HepG2 (cell line): ENCODE results near the gene RNF40. TPM values are rescaled to one million over a fixed set of nuclear protein-coding genes. Genes with fewer than 3 reads are reported as not detected.

Experiments used
- ARID3A ChIP-seq: IDR thresholded peaks from 2 replicates; pipeline ENCODE4 v1.6.1; 2012; ENCODE audit warnings: low read depth, low read length, improper control_type of control experiment
- ISL2 ChIP-seq: sonication (generic); formaldehyde crosslinking; IDR thresholded peaks from 2 replicates; pipeline ENCODE4 v1.5.0; 2020; ENCODE audit warnings: missing genetic modification reagents
- MBD4 ChIP-seq: IDR thresholded peaks from 2 replicates; pipeline ENCODE4 v1.6.1; 2012; ENCODE audit warnings: low read length, inconsistent platforms, borderline replicate concordance
- MYPOP ChIP-seq: sonication (generic); formaldehyde crosslinking; IDR thresholded peaks from 2 replicates; pipeline ENCODE4 v1.8.1; 2023; ENCODE audit warnings: mild to moderate bottlenecking, moderate library complexity, missing genetic modification reagents
- NFYB ChIP-seq: sonication (generic); formaldehyde crosslinking; IDR thresholded peaks from 2 replicates; pipeline ENCODE4 v1.4.0; 2020; ENCODE audit warnings: missing genetic modification reagents
- POGK ChIP-seq: sonication (generic); formaldehyde crosslinking; conservative IDR thresholded peaks from 2 replicates; pipeline ENCODE4 v1.8.0; 2022; ENCODE audit warnings: mild to moderate bottlenecking, moderate library complexity, missing genetic modification reagents
- POLR2AphosphoS2 ChIP-seq: IDR thresholded peaks from 2 replicates; pipeline ENCODE4 v1.6.1; 2011; ENCODE audit warnings: low read depth, low read length, improper control_type of control experiment
- PPARG ChIP-seq: conservative IDR thresholded peaks from 2 replicates; pipeline ENCODE4 v1.6.1; 2016; ENCODE audit warnings: missing biosample characterization, missing genetic modification reagents
- SIX1 ChIP-seq: sonication (generic); formaldehyde crosslinking; IDR thresholded peaks from 2 replicates; pipeline ENCODE4 v1.4.0; 2020; ENCODE audit warnings: missing genetic modification reagents, borderline replicate concordance
- SMYD3 ChIP-seq: sonication (generic); formaldehyde crosslinking; IDR thresholded peaks from 2 replicates; pipeline ENCODE4 v1.8.1; 2023; ENCODE audit warnings: mild to moderate bottlenecking, missing genetic modification reagents
- TARDBP ChIP-seq: sonication (generic); formaldehyde crosslinking; IDR thresholded peaks from 2 replicates; pipeline ENCODE4 v1.8.0; 2022; ENCODE audit warnings: mild to moderate bottlenecking, missing genetic modification reagents
- TSC22D2 ChIP-seq: sonication (generic); formaldehyde crosslinking; IDR thresholded peaks from 2 replicates; pipeline ENCODE4 v1.5.1; 2020; ENCODE audit warnings: missing genetic modification reagents, mild to moderate bottlenecking, borderline replicate concordance
- ZBED4 ChIP-seq: sonication (generic); formaldehyde crosslinking; IDR thresholded peaks from 2 replicates; pipeline ENCODE4 v1.4.0; 2020; ENCODE audit warnings: missing genetic modification reagents, borderline replicate concordance
- ZBTB49 ChIP-seq: sonication (generic); formaldehyde crosslinking; IDR thresholded peaks from 2 replicates; pipeline ENCODE4 v1.4.0; 2020; ENCODE audit warnings: missing genetic modification reagents, borderline replicate concordance
- ZNF230 ChIP-seq: sonication (generic); formaldehyde crosslinking; IDR thresholded peaks from 2 replicates; pipeline ENCODE4 v1.4.0; 2020; ENCODE audit warnings: mild to moderate bottlenecking, missing genetic modification reagents
- ZNF510 ChIP-seq: sonication (generic); formaldehyde crosslinking; IDR thresholded peaks from 2 replicates; pipeline ENCODE4 v1.4.0; 2020; ENCODE audit warnings: low read depth, mild to moderate bottlenecking, missing genetic modification reagents
- polyA plus RNA-seq, 8 experiments: library from polyadenylated mRNA; depleted of rRNA in 3 of 8; stranded (reverse) in 7 of 8; unstranded in 1 of 8; fragments of >200 nt; fragmentation: Illumina TruSeq in 4 of 8; extraction: Trizol in 4 of 8; gene quantifications; 2 replicates each; pipeline versions ENCODE4 v1.2.1 to v1.2.3, GENCODE V29; 2011 to 2016; ENCODE audit warnings: low read depth in 4 of 8, missing spikeins in 1 of 8, mixed read lengths in 1 of 8; ENCODE audit not compliant: insufficient read depth in 1 of 8
- total RNA-seq, 5 experiments: library from RNA; depleted of rRNA; stranded (reverse); fragments of >200 nt; fragmentation: Illumina TruSeq; extraction: Trizol; gene quantifications; 2 replicates each; pipeline ENCODE4 v1.2.3, GENCODE V29; 2016; ENCODE audit warnings: low read depth in 1 of 5

The RNF40 gene
- total and polyA plus RNA-seq, 2 of the 13 experiments (the other 11 are each of a cell fraction or from before 2014, with no cell fraction given) = 84.0 to 85.6 TPM

GRCh38 chr16:30761928-30762902 is at the start of gene RNF40, which contains the start of gene CFAP119 (continued):
- 0 out of 2 replicates have a peak, but pooled peaks have one; percentile 65 for TF ChIP-seq ZBTB49 (CRISPR knock-in tag)
- no peak for TF ChIP-seq ZNF510 (CRISPR knock-in tag)
- TF ChIP-seq PPARG (CRISPR knock-in tag) = 0 out of 2 replicates have a peak, but pooled peaks have one; percentile 1
- TF ChIP-seq ZNF230 (CRISPR knock-in tag) = peak; percentile 21; the same call in 1 of the 2 replicates
- TF ChIP-seq TARDBP = peak; percentile 81
- TF ChIP-seq NFYB (CRISPR knock-in tag) = peak; percentile 74
- peak; percentile 74; the same call in 1 of the 2 replicates for TF ChIP-seq ISL2 (CRISPR knock-in tag)
- TF ChIP-seq ARID3A = no peak
- peak; percentile 49; the same call in 1 of the 2 replicates for TF ChIP-seq SIX1 (CRISPR knock-in tag)
- TF ChIP-seq ZBED4 = 0 out of 2 replicates have a peak, but pooled peaks have one; percentile 50
- TF ChIP-seq MYPOP = peak; percentile 81; the same call in 1 of the 2 replicates
- peak; percentile 92; the same call in 1 of the 2 replicates for TF ChIP-seq TSC22D2 (CRISPR knock-in tag)
- no peak for TF ChIP-seq POLR2AphosphoS2
- TF ChIP-seq SMYD3 (CRISPR knock-in tag) = no peak
- peak; percentile 72; the same call in 1 of the 2 replicates for TF ChIP-seq POGK (CRISPR knock-in tag)
- no peak for TF ChIP-seq MBD4
